Body of pancreas (tissue), 4 donors: ENCODE data around the gene ZNF106. TPM values are rescaled to one million over a fixed set of nuclear protein-coding genes. Genes with fewer than 3 reads are reported as not detected.

Experiments used
- ATAC-seq: fragments of 150-250 bp; one replicate; pipeline ENCODE4 v1.9.1; 2016
- DNase-seq, 4 donors: peaks; one replicate each; pipeline ENCODE4 v3.0.0-alpha.2; 2019
- H3K27ac ChIP-seq, 4 donors: fragments of 200-600 bp; sonication (generic); 1 replicate in 3 of 4; 2 replicates in 1 of 4; pipeline versions ENCODE4 v1.5.1 to v1.6.1; 2016 to 2019; ENCODE audit warnings: mild to moderate bottlenecking in 1 of 4, mixed read lengths in 1 of 4, moderate library complexity in 1 of 4
- H3K27me3 ChIP-seq, 2 donors: fragments of 200-600 bp; sonication (generic); one replicate each; pipeline ENCODE4 v1.6.0; 2016; ENCODE audit warnings: mild to moderate bottlenecking in 1 of 2
- H3K36me3 ChIP-seq, 2 donors: fragments of 200-600 bp; sonication (generic); replicated peaks in 1 of 2; 2 replicates each; pipeline ENCODE4 v1.5.1; 2016; ENCODE audit warnings: low read depth in 2 of 2; ENCODE audit not compliant: insufficient read depth in 1 of 2
- H3K4me1 ChIP-seq: fragments of 200-600 bp; sonication (generic); one replicate; pipeline ENCODE4 v1.6.0; 2016
- H3K4me3 ChIP-seq, 2 donors: fragments of 200-600 bp; sonication (generic); 1 replicate in 1 of 2; 2 replicates in 1 of 2; pipeline ENCODE4 v1.5.1; 2016 to 2019
- H3K9me3 ChIP-seq, 3 donors: fragments of 200-600 bp; sonication (generic); 1 replicate in 2 of 3; 2 replicates in 1 of 3; pipeline ENCODE4 v1.5.1; 2016
- POLR2A ChIP-seq, 3 donors: fragments of 450-650 bp; IDR thresholded peaks; one replicate each; pipeline ENCODE4 v1.6.1; 2016; ENCODE audit warnings: antibody characterized with exemption in 3 of 3, mild to moderate bottlenecking in 2 of 3
- WGBS, 2 donors: methylation state at CpG; one replicate each; pipeline ENCODE4 v1.1.5; 2017; 5-methylcytosine and 5-hydroxymethylcytosine counted together
- intact Hi-C: fragments of 100-400 bp; cut with DNase I; formaldehyde crosslinking; loops from one replicate; pipeline ENCODE4 v1.15.1; 2023
- total RNA-seq, 2 donors: library from RNA; depleted of rRNA; stranded (reverse); fragments of >200 nt; gene quantifications; one replicate each; pipeline ENCODE4 v1.1.0, GENCODE V29; 2016
- TF ChIP-seq, protein P1 (sequence below), 7 experiments: fragments of 450-650 bp in 4 of 7; fragments of 200-600 bp in 3 of 7; sonication (generic) in 3 of 7; IDR thresholded peaks; one replicate each; pipeline ENCODE4 v1.5.1; 2016 to 2019; ENCODE audit warnings: antibody characterized with exemption in 7 of 7

ZNF106 gene
- total RNA-seq, 2 donors from 2014 or later: 28.0 to 37.6 TPM

DNA sequence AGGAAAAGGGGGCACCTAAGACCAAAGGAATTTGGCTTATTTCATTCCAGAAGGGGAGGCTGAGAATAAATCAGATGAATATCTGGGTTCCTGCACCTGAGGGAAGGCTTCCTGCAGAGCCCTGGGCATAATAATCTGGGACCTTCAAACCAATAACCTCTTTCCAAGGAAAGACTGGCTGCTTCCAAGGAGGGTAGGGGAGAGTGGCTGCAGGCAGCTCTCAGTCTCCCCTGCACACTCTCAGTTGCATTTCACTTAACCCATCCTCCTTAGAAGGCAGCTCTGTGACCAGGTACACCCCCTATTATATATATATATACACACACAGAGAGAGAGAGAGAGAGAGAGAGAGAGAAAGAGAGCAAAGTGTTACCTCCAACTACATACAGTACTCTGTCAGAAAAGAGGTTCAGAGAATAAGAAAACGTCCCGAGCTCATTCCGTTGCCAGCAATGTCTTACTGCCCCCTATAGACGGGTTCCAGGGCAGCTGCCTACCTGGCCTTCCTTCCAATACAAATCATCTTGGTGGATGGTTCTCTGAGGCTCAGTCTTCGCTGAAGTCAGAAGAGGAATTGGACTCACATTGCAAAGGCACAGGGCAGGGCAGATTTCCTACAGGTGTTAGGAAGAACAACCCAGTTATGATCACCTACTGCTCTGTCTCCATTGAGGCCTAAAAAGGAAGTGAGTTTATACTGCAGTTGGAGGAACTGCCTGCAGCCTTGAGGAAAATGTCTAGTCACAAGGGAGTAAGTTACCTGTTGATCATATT, 105.5 kb downstream of the ZNF106 start:
- Histone ChIP-seq H3K27ac (no peak overlapping the region), H3K36me3 (no peaks in the 10 kb centered on the region), H3K9me3 (no peaks in the 10 kb centered on the region), H3K4me1 (no peaks in the 10 kb centered on the region), H3K27me3 (no peaks in the 10 kb centered on the region), H3K4me3 (no peak overlapping the region)
- TF ChIP-seq POLR2A (IDR thresholded peaks at IDR 0.05): no peak
- TF ChIP-seq, protein P1, sequence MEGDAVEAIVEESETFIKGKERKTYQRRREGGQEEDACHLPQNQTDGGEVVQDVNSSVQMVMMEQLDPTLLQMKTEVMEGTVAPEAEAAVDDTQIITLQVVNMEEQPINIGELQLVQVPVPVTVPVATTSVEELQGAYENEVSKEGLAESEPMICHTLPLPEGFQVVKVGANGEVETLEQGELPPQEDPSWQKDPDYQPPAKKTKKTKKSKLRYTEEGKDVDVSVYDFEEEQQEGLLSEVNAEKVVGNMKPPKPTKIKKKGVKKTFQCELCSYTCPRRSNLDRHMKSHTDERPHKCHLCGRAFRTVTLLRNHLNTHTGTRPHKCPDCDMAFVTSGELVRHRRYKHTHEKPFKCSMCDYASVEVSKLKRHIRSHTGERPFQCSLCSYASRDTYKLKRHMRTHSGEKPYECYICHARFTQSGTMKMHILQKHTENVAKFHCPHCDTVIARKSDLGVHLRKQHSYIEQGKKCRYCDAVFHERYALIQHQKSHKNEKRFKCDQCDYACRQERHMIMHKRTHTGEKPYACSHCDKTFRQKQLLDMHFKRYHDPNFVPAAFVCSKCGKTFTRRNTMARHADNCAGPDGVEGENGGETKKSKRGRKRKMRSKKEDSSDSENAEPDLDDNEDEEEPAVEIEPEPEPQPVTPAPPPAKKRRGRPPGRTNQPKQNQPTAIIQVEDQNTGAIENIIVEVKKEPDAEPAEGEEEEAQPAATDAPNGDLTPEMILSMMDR (IDR thresholded peaks at IDR 0.05): peak in 5 of 7 experiments; percentile 13 to 36 (median 28)
- 20 to 36% methylated on average over 5 of the region's 5 CpGs for WGBS, 2 donors
- no peak for ATAC-seq
- intact Hi-C loops: no loop called here
- DNase-seq: peak in 2 of 4 donors; percentile 9 to 12

- intact Hi-C loops: no loop called here
- WGBS, 2 donors: 63 to 66% methylated on average over 4 of the region's 4 CpGs
Measured at GRCh38 chr15:42384597-42384996, 106.3 kb downstream of the ZNF106 start.

DNA sequence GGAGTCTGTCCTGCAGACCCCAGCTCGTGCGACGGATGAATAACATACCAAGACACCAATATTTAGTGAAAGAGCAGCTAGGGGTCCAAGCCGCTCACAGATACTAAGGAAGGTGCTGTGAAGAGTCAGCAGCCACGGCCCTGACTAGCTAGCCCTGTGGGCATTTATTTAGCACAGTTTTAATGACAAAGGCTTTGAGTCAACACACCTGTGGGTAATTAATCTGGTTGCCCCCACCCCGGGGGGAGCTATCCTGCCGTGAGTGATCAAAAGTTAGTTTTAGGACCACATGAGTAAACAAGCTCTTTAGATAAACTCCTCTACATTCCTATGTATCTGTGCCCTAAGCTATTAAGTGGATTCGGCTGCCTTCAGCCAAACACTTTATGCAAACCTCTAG, 112.9 kb downstream of the ZNF106 start:
- intact Hi-C loops: no loop called here
- WGBS, 2 donors: 76 to 77% methylated on average over 7 to 8 of the region's 8 CpGs
- DNase-seq: no peak

More at GRCh38 chr15:42384597-42384996, 106.3 kb downstream of the ZNF106 start:
- Histone ChIP-seq H3K4me3 (no peak overlapping the region), H3K27me3 (no peaks in the 10 kb centered on the region), H3K9me3 (no peaks in the 10 kb centered on the region), H3K27ac (no peak overlapping the region), H3K4me1 (no peaks in the 10 kb centered on the region), H3K36me3 (no peaks in the 10 kb centered on the region)
- TF ChIP-seq, protein P1 (IDR thresholded peaks at IDR 0.05): no peak
- TF ChIP-seq POLR2A (IDR thresholded peaks at IDR 0.05): no peak
- no peak for DNase-seq
- no peak for ATAC-seq

GRCh38 chr15:42375941-42376340, 115.0 kb downstream of the ZNF106 start:
- no peak for TF ChIP-seq POLR2A (IDR thresholded peaks at IDR 0.05)
- TF ChIP-seq, protein P1 (IDR thresholded peaks at IDR 0.05): no peak
- H3K4me3 ChIP-seq: no peak overlapping the region
- no peak for ATAC-seq
- H3K9me3 ChIP-seq: no peaks in the 10 kb centered on the region
- no peaks in the 10 kb centered on the region for H3K4me1 ChIP-seq
- 66 to 70% methylated on average over 4 of the region's 4 CpGs for WGBS, 2 donors
- H3K27me3 ChIP-seq: no peaks in the 10 kb centered on the region
- no peak overlapping the region for H3K27ac ChIP-seq
- H3K36me3 ChIP-seq: no peaks in the 10 kb centered on the region
- no peak for DNase-seq
- intact Hi-C loops: no loop called here

More for the DNA sequence above, 112.9 kb downstream of the ZNF106 start:
- Histone ChIP-seq H3K4me3 (no peak overlapping the region), H3K9me3 (no peaks in the 10 kb centered on the region), H3K27ac (no peak overlapping the region), H3K27me3 (no peaks in the 10 kb centered on the region), H3K4me1 (no peaks in the 10 kb centered on the region), H3K36me3 (no peaks in the 10 kb centered on the region)
- no peak for TF ChIP-seq POLR2A (IDR thresholded peaks at IDR 0.05)
- TF ChIP-seq, protein P1 (IDR thresholded peaks at IDR 0.05): no peak
- no peak for ATAC-seq

GRCh38 chr15:42375252-42375651, 115.7 kb downstream of the ZNF106 start:
- intact Hi-C loops: no loop called here
- H3K27ac ChIP-seq: no peak overlapping the region
- no peak overlapping the region for H3K4me3 ChIP-seq
- H3K36me3 ChIP-seq: no peaks in the 10 kb centered on the region
- no peaks in the 10 kb centered on the region for H3K27me3 ChIP-seq
- TF ChIP-seq, protein P1 (IDR thresholded peaks at IDR 0.05): no peak
- TF ChIP-seq POLR2A (IDR thresholded peaks at IDR 0.05): no peak
- no peaks in the 10 kb centered on the region for H3K9me3 ChIP-seq
- ATAC-seq (no peak), DNase-seq (no peak)
- H3K4me1 ChIP-seq: no peaks in the 10 kb centered on the region
- WGBS, 2 donors: 93 to 97% methylated on average over 5 of the region's 5 CpGs
